ENCODE results near the gene COA8. TPM values are rescaled to one million over a fixed set of nuclear protein-coding genes. Genes with fewer than 3 reads are reported as not detected.

The COA8 gene
- total and polyA plus RNA-seq, 10 of the 15 experiments (the other 5 are each of a cell fraction or from before 2014, with no cell fraction given) = 6.1 to 69.5 (median 25.8) TPM

- no peak for TF ChIP-seq NKRF (conservative IDR thresholded peaks at IDR 0.05)
- peak; percentile 6; the same call in 1 of the 2 replicates for TF ChIP-seq SIN3A (IDR thresholded peaks at IDR 0.05; ENCODE audit: low read depth, low read length)
These were observed 656 bp upstream of the COA8 start (continued) for GRCh38 chr14:103562179-103562428.

DNA sequence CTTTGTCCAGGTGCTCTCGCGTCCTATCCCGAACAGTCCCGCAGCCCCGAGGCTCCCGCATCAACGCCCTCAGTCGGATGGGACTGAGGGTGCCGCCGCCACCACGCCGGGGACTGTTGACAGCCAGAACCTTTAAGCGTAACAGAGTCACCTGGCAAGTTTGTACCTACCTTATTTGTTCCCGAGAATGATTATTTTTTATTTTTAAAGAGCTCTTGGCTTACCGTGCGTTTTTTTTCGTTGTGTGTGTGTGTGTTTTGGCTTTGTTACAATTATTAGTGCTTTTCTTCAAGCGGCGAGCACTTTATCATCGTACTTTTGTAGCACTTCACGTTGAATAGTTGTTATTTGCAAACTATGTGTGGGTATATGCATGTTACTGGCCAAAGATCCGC lies 463 bp downstream of the COA8 start:
- intact Hi-C loops (cut with micrococcal nuclease; ENCODE audit: unreplicated experiment) (loop anchor here (5.0 kb wide), 1 partner anchor 69 kb away; no protein-coding TSS in a partner anchor), in situ Hi-C loops (cut with MboI) (no loop called here)
- ChIA-PET SMC1A (ENCODE audit: uncharacterized antibody, unreplicated experiment) (no interaction called here), RAD21 (ENCODE audit: unreplicated experiment) (no interaction called here), POLR2A (interaction anchor here (1.2 to 1.6 kb wide), 2 partner anchors 36 to 126 kb away, joined by 4 to 5 read pairs; no protein-coding TSS in a partner anchor), CTCF (no interaction called here)
- Histone ChIP-seq H3K9ac (ENCODE audit: control insufficient read depth, insufficient read depth, low read length) (peak overlapping the region; percentile 82), H3K4me1 (ENCODE audit: control insufficient read depth, insufficient read depth, low read length) (peaks cover 22% of the 10 kb centered on the region), H3K27ac (ENCODE audit: control insufficient read depth, insufficient read depth) (peak overlapping the region; percentile 94), H3K27me3 (replicated peaks in 1 of 2; ENCODE audit: control insufficient read depth in 2 of 2, insufficient read depth in 2 of 2, low read length in 1 of 2) (no peaks in the 10 kb centered on the region), H3K79me2 (ENCODE audit: control insufficient read depth, insufficient read depth, low read length) (peaks cover 83% of the 10 kb centered on the region), H3K36me3 (ENCODE audit: control insufficient read depth in 2 of 2, insufficient read depth in 2 of 2, low read length in 1 of 2) (peaks cover 0 to 14% of the 10 kb centered on the region in 2 experiments; a peak in 3 of 4 replicates), H3K9me3 (replicated peaks; ENCODE audit: control insufficient read depth, insufficient read depth, low read length) (no peaks in the 10 kb centered on the region), H3K4me3 (peak overlapping the region; percentile 97), H4K20me1 (ENCODE audit: control insufficient read depth, insufficient read depth) (0 out of 2 replicates have a peak, but pooled peaks cover 6% of the 10 kb centered on the region), H3K4me2 (ENCODE audit: control insufficient read depth, insufficient read depth) (peak overlapping the region; percentile 88), H2AFZ (ENCODE audit: control insufficient read depth, low read depth, low read length) (peak overlapping the region; percentile 96)
- FAIRE-seq = no peak
- no peak for DNase-seq (ENCODE audit: low read depth, low spot score)
- WGBS (ENCODE audit: insufficient coverage, insufficient replicate concordance, low lambda C conversion rate, missing lambda C conversion rate) = under 1% methylated on average over 22 of the region's 22 CpGs
- no peak for ATAC-seq
- BruUV-seq (replicated peaks) = TSS peak; percentile 84
- TF ChIP-seq CBX3 (IDR thresholded peaks at IDR 0.05; ENCODE audit: borderline replicate concordance, low read depth) = no peak
- no peak for TF ChIP-seq SIN3A (IDR thresholded peaks at IDR 0.05; ENCODE audit: low read depth, low read length)
- no peak for TF ChIP-seq CBX5 (IDR thresholded peaks at IDR 0.05; ENCODE audit: low read depth)
- TF ChIP-seq ZSCAN29 (IDR thresholded peaks at IDR 0.05) = no peak
- TF ChIP-seq CREM (IDR thresholded peaks at IDR 0.05; ENCODE audit: low read depth) = no peak
- TF ChIP-seq BHLHE40 (IDR thresholded peaks at IDR 0.05; ENCODE audit: borderline replicate concordance in 1 of 2, low read depth in 2 of 2, low read length in 1 of 2) = no peak
- TF ChIP-seq NR2C2 (IDR thresholded peaks at IDR 0.05; ENCODE audit: borderline replicate concordance, control insufficient read depth, insufficient read length, low read depth) = no peak
- no peak for TF ChIP-seq NFIC (IDR thresholded peaks at IDR 0.05; ENCODE audit: low read depth, low read length)
- TF ChIP-seq POLR2A (IDR thresholded peaks at IDR 0.05; ENCODE audit: low read depth, low read length) = no peak
- TF ChIP-seq, protein P1, sequence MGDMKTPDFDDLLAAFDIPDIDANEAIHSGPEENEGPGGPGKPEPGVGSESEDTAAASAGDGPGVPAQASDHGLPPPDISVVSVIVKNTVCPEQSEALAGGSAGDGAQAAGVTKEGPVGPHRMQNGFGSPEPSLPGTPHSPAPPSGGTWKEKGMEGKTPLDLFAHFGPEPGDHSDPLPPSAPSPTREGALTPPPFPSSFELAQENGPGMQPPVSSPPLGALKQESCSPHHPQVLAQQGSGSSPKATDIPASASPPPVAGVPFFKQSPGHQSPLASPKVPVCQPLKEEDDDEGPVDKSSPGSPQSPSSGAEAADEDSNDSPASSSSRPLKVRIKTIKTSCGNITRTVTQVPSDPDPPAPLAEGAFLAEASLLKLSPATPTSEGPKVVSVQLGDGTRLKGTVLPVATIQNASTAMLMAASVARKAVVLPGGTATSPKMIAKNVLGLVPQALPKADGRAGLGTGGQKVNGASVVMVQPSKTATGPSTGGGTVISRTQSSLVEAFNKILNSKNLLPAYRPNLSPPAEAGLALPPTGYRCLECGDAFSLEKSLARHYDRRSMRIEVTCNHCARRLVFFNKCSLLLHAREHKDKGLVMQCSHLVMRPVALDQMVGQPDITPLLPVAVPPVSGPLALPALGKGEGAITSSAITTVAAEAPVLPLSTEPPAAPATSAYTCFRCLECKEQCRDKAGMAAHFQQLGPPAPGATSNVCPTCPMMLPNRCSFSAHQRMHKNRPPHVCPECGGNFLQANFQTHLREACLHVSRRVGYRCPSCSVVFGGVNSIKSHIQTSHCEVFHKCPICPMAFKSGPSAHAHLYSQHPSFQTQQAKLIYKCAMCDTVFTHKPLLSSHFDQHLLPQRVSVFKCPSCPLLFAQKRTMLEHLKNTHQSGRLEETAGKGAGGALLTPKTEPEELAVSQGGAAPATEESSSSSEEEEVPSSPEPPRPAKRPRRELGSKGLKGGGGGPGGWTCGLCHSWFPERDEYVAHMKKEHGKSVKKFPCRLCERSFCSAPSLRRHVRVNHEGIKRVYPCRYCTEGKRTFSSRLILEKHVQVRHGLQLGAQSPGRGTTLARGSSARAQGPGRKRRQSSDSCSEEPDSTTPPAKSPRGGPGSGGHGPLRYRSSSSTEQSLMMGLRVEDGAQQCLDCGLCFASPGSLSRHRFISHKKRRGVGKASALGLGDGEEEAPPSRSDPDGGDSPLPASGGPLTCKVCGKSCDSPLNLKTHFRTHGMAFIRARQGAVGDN (IDR thresholded peaks at IDR 0.05) = no peak
- TF ChIP-seq MYB (IDR thresholded peaks at IDR 0.05; ENCODE audit: borderline replicate concordance, low read depth, low read length) = no peak
